GM23338 (cell line): ENCODE data around the gene SLC25A29. TPM values are rescaled to one million over a fixed set of nuclear protein-coding genes. Genes with fewer than 3 reads are reported as not detected.

Source experiments
- ATAC-seq: fragments of 200-7000 bp; cut with Tn5 transposase; 3 replicates; pipeline ENCODE4 v1.9.1; 2020
- DNase-seq: peaks from one replicate; pipeline ENCODE4 v3.0.0-alpha.2; 2015; ENCODE audit warnings: low spot score
- H2AFZ ChIP-seq: fragments of 200-600 bp; sonication (generic); 2 replicates; pipeline ENCODE4 v1.8.0; 2016; ENCODE audit warnings: antibody characterized with exemption, mild to moderate bottlenecking, moderate library complexity
- H3F3A ChIP-seq: fragments of 200-600 bp; sonication (generic); replicated peaks from 2 replicates; pipeline ENCODE4 v1.8.0; 2017; ENCODE audit warnings: antibody characterized with exemption, mixed run types, low read depth
- H3K27ac ChIP-seq: fragments of 200-600 bp; sonication (generic); 2 replicates; pipeline ENCODE4 v1.6.1; 2016; ENCODE audit warnings: low read depth
- H3K27me3 ChIP-seq: fragments of 200-600 bp; sonication (generic); 2 replicates; pipeline ENCODE4 v1.8.0; 2016; ENCODE audit warnings: mild to moderate bottlenecking, mixed run types, moderate library complexity; ENCODE audit not compliant: insufficient read depth
- H3K36me3 ChIP-seq: fragments of 200-600 bp; sonication (generic); 2 replicates; pipeline ENCODE4 v1.8.0; 2016; ENCODE audit warnings: mild to moderate bottlenecking; ENCODE audit not compliant: insufficient read depth
- H3K4me1 ChIP-seq: fragments of 200-600 bp; sonication (generic); 2 replicates; pipeline ENCODE4 v1.8.0; 2016; ENCODE audit warnings: mild to moderate bottlenecking, moderate library complexity; ENCODE audit not compliant: insufficient read depth
- H3K4me2 ChIP-seq: fragments of 200-600 bp; sonication (generic); 2 replicates; pipeline ENCODE4 v1.7.1; 2017; ENCODE audit warnings: mixed run types
- H3K4me3 ChIP-seq: fragments of 200-600 bp; sonication (generic); 2 replicates; pipeline ENCODE4 v1.6.1; 2016; ENCODE audit warnings: mixed run types
- H3K79me2 ChIP-seq: fragments of 200-600 bp; sonication (generic); replicated peaks from 2 replicates; pipeline ENCODE4 v1.8.0; 2017; ENCODE audit warnings: mild to moderate bottlenecking; ENCODE audit not compliant: insufficient read depth
- H3K9me2 ChIP-seq: fragments of 200-600 bp; sonication (generic); 2 replicates; pipeline ENCODE4 v1.8.0; 2017; ENCODE audit not compliant: insufficient read depth
- H4K20me1 ChIP-seq: fragments of 200-600 bp; sonication (generic); replicated peaks from 2 replicates; pipeline ENCODE4 v1.8.0; 2017; ENCODE audit warnings: mild to moderate bottlenecking; ENCODE audit not compliant: insufficient read depth
- H3K27ac Mint-ChIP-seq: 2 replicates; pipeline ENCODE4 v1.8.0; 2020; ENCODE audit warnings: inconsistent platforms, mild to moderate bottlenecking, moderate library complexity, mixed read lengths
- H3K27me3 Mint-ChIP-seq: 3 replicates; pipeline ENCODE4 v1.8.0; 2022; ENCODE audit warnings: low read depth, mild to moderate bottlenecking, moderate library complexity, mixed read lengths, inconsistent platforms; ENCODE audit not compliant: insufficient read depth, poor library complexity
- H3K36me3 Mint-ChIP-seq: 3 replicates; pipeline ENCODE4 v1.8.0; 2021; ENCODE audit warnings: low read depth, mild to moderate bottlenecking, inconsistent platforms, moderate library complexity, mixed read lengths
- H3K4me1 Mint-ChIP-seq: 3 replicates; pipeline ENCODE4 v1.8.0; 2020; ENCODE audit warnings: mild to moderate bottlenecking, inconsistent platforms, mixed read lengths
- H3K4me3 Mint-ChIP-seq: 3 replicates; pipeline ENCODE4 v1.8.0; 2021; ENCODE audit warnings: moderate library complexity, mild to moderate bottlenecking, inconsistent platforms, mixed read lengths
- H3K9me3 Mint-ChIP-seq: 3 replicates; pipeline ENCODE4 v1.8.0; 2020; ENCODE audit warnings: moderate library complexity, mild to moderate bottlenecking, inconsistent platforms, mixed read lengths
- CREB1 ChIP-seq: fragments of 250-450 bp; sonication (Bioruptor Pico); IDR thresholded peaks from 2 replicates; pipeline ENCODE4 v1.5.0; 2020; ENCODE audit warnings: low read depth, mild to moderate bottlenecking, moderate library complexity
- CTCF ChIP-seq, 2 experiments: fragments of 200-600 bp in 1 of 2; sonication (generic) in 1 of 2; conservative IDR thresholded peaks; 2 replicates each; pipeline versions ENCODE4 v1.5.1 to v1.6.1; 2016 to 2017; ENCODE audit warnings: antibody characterized with exemption in 2 of 2, low read depth in 2 of 2, mild to moderate bottlenecking in 2 of 2, moderate library complexity in 1 of 2
- ETS1 ChIP-seq: IDR thresholded peaks from 2 replicates; pipeline ENCODE4 v1.6.1; 2016; ENCODE audit warnings: antibody characterized with exemption
- EZH2 ChIP-seq: fragments of 200-600 bp; sonication (generic); IDR thresholded peaks from one replicate; pipeline ENCODE4 v1.8.0; 2017; ENCODE audit warnings: antibody characterized with exemption, mild to moderate bottlenecking, low read depth; ENCODE audit not compliant: unreplicated experiment
- EZH2phosphoT487 ChIP-seq: fragments of 200-600 bp; sonication (generic); IDR thresholded peaks from one replicate; pipeline ENCODE4 v1.8.1; 2018; ENCODE audit warnings: antibody characterized with exemption; ENCODE audit not compliant: unreplicated experiment
- JUNB ChIP-seq: IDR thresholded peaks from one replicate; pipeline ENCODE4 v1.6.1; 2016; ENCODE audit warnings: antibody characterized with exemption; ENCODE audit not compliant: unreplicated experiment
- NANOG ChIP-seq: IDR thresholded peaks from 2 replicates; pipeline ENCODE4 v1.6.1; 2016; ENCODE audit warnings: antibody characterized with exemption, borderline replicate concordance
- REST ChIP-seq: IDR thresholded peaks from one replicate; pipeline ENCODE4 v1.6.1; 2018; ENCODE audit warnings: antibody characterized with exemption; ENCODE audit not compliant: unreplicated experiment
- ZNF114 ChIP-seq: fragments of 250-450 bp; sonication (Bioruptor Pico); IDR thresholded peaks from 2 replicates; pipeline ENCODE4 v1.5.0; 2020; ENCODE audit warnings: mild to moderate bottlenecking, moderate library complexity
- ZNF331 ChIP-seq: fragments of 250-450 bp; sonication (Bioruptor Pico); IDR thresholded peaks from 2 replicates; pipeline ENCODE4 v1.5.0; 2020; ENCODE audit warnings: low read depth, mild to moderate bottlenecking, moderate library complexity
- polyA plus RNA-seq: library from polyadenylated mRNA; unstranded; fragments of >200 nt; fragmentation: Nextera tagmentation; extraction: Ambion mirVana; gene quantifications from 2 replicates; pipeline ENCODE4 v1.2.1, GENCODE V29; 2016
- total RNA-seq: library from RNA; depleted of rRNA; stranded (reverse); fragments of >200 nt; shearing (Covaris generic); gene quantifications from 2 replicates; pipeline ENCODE4 v1.2.3, GENCODE V29; 2014

Gene SLC25A29
- total and polyA plus RNA-seq, 2 experiments from 2014 or later: 65.6 to 206 TPM

- TF ChIP-seq REST (no peak), CTCF (conservative IDR thresholded peaks at IDR 0.05; ENCODE audit: low read depth in 2 of 2) (no peak), JUNB (no peak), ETS1 (no peak), ZNF114 (CRISPR knock-in tag) (no peak), EZH2phosphoT487 (no peak), EZH2 (no peak), NANOG (no peak), CREB1 (CRISPR knock-in tag) (no peak), ZNF331 (CRISPR knock-in tag) (no peak)
Observed at GRCh38 chr14:100322138-100322957, 16.1 kb upstream of the SLC25A29 start (continued).

GRCh38 chr14:100321473-100322137, 15.4 kb upstream of the SLC25A29 start:
- Mint-ChIP-seq H3K4me3 (no peak overlapping the region), H3K4me1 (peaks cover 3% of the 10 kb centered on the region; the same call in 2 of the 3 replicates), H3K27me3 (peaks cover 14% of the 10 kb centered on the region), H3K36me3 (no peaks in the 10 kb centered on the region; the same call in 2 of the 3 replicates), H3K27ac (no peak overlapping the region), H3K9me3 (no peaks in the 10 kb centered on the region)
- no peak overlapping the region for H3K4me3 ChIP-seq
- H3K36me3 ChIP-seq: no peaks in the 10 kb centered on the region
- H3F3A ChIP-seq: no peaks in the 10 kb centered on the region; the same call in 1 of the 2 replicates
- H3K9me2 ChIP-seq: no peaks in the 10 kb centered on the region
- no peaks in the 10 kb centered on the region for H3K79me2 ChIP-seq
- DNase-seq (no peak), ATAC-seq (no peak)
- H3K4me2 ChIP-seq: no peak overlapping the region
- H3K27ac ChIP-seq: no peak overlapping the region
- no peaks in the 10 kb centered on the region for H3K27me3 ChIP-seq
- no peak overlapping the region for H2AFZ ChIP-seq
- no peak for TF ChIP-seq CTCF (conservative IDR thresholded peaks at IDR 0.05; ENCODE audit: low read depth in 2 of 2)
- TF ChIP-seq NANOG: no peak
- no peaks in the 10 kb centered on the region for H4K20me1 ChIP-seq
- H3K4me1 ChIP-seq: no peaks in the 10 kb centered on the region
